Neural crest cell (in vitro differentiated cells): Measurements from ENCODE around the gene AP1S2. TPM values are rescaled to one million over a fixed set of nuclear protein-coding genes. Genes with fewer than 3 reads are reported as not detected.

Experiments used
- DNase-seq: peaks from one replicate; pipeline ENCODE4 v3.0.0; 2021; ENCODE audit warnings: low read depth, mixed read lengths, low spot score
- H3K27ac Mint-ChIP-seq: one replicate; pipeline ENCODE4 v1.8.0; 2021; ENCODE audit warnings: mild to moderate bottlenecking, mixed read lengths; ENCODE audit not compliant: unreplicated experiment
- H3K27me3 Mint-ChIP-seq: 2 replicates; pipeline ENCODE4 v1.8.0; 2021; ENCODE audit warnings: low read depth, mild to moderate bottlenecking, mixed read lengths
- H3K36me3 Mint-ChIP-seq: 2 replicates; pipeline ENCODE4 v1.8.0; 2021; ENCODE audit warnings: low read depth, mild to moderate bottlenecking, mixed read lengths
- H3K4me1 Mint-ChIP-seq: 2 replicates; pipeline ENCODE4 v1.8.0; 2021; ENCODE audit warnings: mixed read lengths
- H3K4me3 Mint-ChIP-seq: one replicate; pipeline ENCODE4 v1.8.0; 2021; ENCODE audit warnings: mild to moderate bottlenecking, mixed read lengths
- H3K9me3 Mint-ChIP-seq: 2 replicates; pipeline ENCODE4 v1.8.0; 2021; ENCODE audit warnings: mixed read lengths
- total RNA-seq: library from RNA; stranded (reverse); gene quantifications from 2 replicates; pipeline ENCODE4 v1.2.1, GENCODE V29; 2021
- TF ChIP-seq, protein P1 (sequence below): fragments of 200-600 bp; sonication (generic); conservative IDR thresholded peaks from 2 replicates; pipeline ENCODE4 v1.5.0; 2021; ENCODE audit warnings: antibody characterized with exemption, mild to moderate bottlenecking

The AP1S2 gene
- total RNA-seq, 1 donor from 2014 or later = 136 TPM

DNA sequence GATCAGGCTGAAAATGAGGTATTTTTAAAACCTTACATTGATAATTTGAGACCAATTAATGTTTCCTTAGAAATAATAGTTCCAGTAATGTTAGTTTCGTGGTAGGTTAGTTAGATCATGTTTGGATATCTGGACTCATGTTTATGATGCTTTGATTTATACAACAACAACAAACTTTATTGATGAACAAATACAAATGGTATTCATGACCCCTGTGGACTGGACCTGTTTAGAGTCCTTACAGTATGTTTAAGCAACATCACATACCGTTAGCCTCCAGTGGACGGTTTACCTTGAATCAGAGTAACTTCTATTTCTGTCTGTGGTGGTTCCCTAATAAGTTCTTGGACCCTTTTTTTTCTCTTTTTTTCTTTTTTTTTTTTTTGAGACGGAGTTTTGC lies 46.4 kb downstream of the AP1S2 start:
- H3K4me3 Mint-ChIP-seq = no peak overlapping the region
- DNase-seq = no peak
- H3K4me1 Mint-ChIP-seq = no peaks in the 10 kb centered on the region
- H3K36me3 Mint-ChIP-seq = peaks cover 10% of the 10 kb centered on the region
- H3K27ac Mint-ChIP-seq = no peak overlapping the region
- TF ChIP-seq, protein P1, sequence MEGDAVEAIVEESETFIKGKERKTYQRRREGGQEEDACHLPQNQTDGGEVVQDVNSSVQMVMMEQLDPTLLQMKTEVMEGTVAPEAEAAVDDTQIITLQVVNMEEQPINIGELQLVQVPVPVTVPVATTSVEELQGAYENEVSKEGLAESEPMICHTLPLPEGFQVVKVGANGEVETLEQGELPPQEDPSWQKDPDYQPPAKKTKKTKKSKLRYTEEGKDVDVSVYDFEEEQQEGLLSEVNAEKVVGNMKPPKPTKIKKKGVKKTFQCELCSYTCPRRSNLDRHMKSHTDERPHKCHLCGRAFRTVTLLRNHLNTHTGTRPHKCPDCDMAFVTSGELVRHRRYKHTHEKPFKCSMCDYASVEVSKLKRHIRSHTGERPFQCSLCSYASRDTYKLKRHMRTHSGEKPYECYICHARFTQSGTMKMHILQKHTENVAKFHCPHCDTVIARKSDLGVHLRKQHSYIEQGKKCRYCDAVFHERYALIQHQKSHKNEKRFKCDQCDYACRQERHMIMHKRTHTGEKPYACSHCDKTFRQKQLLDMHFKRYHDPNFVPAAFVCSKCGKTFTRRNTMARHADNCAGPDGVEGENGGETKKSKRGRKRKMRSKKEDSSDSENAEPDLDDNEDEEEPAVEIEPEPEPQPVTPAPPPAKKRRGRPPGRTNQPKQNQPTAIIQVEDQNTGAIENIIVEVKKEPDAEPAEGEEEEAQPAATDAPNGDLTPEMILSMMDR = no peak
- no peaks in the 10 kb centered on the region for H3K27me3 Mint-ChIP-seq
- H3K9me3 Mint-ChIP-seq = no peaks in the 10 kb centered on the region

GRCh38 chrX:15804563-15804962 lies 50.0 kb downstream of the AP1S2 start:
- TF ChIP-seq, protein P1 = no peak
- H3K4me1 Mint-ChIP-seq = no peaks in the 10 kb centered on the region
- no peaks in the 10 kb centered on the region for H3K27me3 Mint-ChIP-seq
- no peaks in the 10 kb centered on the region for H3K9me3 Mint-ChIP-seq
- DNase-seq = no peak
- H3K36me3 Mint-ChIP-seq = peaks cover 8% of the 10 kb centered on the region
- H3K4me3 Mint-ChIP-seq = no peak overlapping the region
- no peak overlapping the region for H3K27ac Mint-ChIP-seq

- peaks cover 17% of the 10 kb centered on the region for H3K36me3 Mint-ChIP-seq
- H3K4me3 Mint-ChIP-seq = no peak overlapping the region
- no peaks in the 10 kb centered on the region for H3K27me3 Mint-ChIP-seq
- H3K4me1 Mint-ChIP-seq = peaks cover 5% of the 10 kb centered on the region
- TF ChIP-seq, protein P1 = no peak
- DNase-seq = no peak
- H3K9me3 Mint-ChIP-seq = no peaks in the 10 kb centered on the region
- H3K27ac Mint-ChIP-seq = no peak overlapping the region
These were observed 56.9 kb downstream of the AP1S2 start for GRCh38 chrX:15797707-15798106.

DNA sequence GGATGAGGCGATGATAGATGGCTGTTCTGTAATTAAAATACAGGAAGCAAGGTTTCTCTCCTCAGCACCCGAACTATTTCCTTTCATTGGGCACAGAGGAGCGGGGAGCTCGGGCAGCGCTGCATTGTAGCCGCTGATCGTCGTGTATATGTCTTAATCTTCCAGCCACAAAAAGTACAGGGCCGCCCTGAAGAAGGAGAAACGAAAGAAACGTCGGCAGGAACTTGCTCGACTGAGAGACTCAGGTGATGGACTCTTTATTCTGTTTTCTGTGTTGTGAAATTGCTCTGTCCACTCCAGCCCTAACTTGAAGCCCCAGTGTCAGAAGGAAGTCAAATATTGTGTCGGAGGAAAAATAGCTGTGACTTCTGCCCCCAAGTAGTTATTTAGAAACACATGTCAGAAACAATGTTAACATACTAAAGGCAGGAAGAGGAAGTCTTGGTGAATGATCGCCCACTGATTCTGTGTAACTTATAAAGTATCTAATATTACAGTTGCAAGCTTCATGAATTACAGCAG lies 63.8 kb downstream of the AP1S2 start:
- H3K36me3 Mint-ChIP-seq = peaks cover 4% of the 10 kb centered on the region
- TF ChIP-seq, protein P1 = no peak
- H3K4me3 Mint-ChIP-seq = no peak overlapping the region
- H3K27me3 Mint-ChIP-seq = no peaks in the 10 kb centered on the region
- no peak overlapping the region for H3K27ac Mint-ChIP-seq
- DNase-seq = no peak
- no peaks in the 10 kb centered on the region for H3K9me3 Mint-ChIP-seq
- H3K4me1 Mint-ChIP-seq = peaks cover 8% of the 10 kb centered on the region

DNA sequence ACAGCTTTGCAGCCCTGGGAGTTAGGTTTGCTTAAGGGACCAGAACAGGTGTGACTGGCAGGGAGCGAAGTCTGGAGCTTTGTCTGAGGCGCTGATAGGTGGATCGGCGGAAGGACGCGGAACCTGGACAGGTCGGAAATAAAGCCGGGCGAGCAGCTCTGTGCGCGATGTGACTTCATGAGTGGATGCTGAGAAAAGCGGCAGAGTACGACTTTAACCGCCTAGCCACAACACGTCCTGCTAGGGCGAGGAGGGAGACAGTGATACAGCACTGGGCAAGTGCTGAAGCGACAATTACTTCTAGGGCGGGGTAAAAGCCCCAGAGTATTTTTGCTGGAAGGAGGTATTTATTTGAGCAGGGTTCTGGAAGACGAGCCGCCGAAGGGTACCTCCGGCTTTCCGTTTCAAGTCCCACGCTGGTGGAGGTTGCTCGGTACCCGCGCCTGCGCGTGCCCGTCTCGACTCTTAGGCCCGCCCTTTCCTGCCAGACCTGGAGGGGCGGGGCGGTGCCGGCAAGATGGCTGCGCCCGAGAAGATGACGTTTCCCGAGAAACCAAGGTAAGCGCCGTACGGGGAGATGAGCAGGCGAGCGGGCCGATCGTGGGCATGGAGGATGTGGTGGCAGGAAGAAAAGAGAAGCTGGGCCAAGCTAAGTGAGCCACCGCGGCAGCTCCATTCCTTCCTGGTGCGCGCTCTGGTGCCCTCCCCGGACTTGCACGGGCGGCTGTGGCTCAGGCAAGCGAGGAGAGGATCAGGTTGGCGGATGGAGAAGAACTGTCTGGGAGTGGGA lies 64.4 kb downstream of the AP1S2 start, which contains the start of gene ZRSR2:
Gene ZRSR2, plus strand, starts transcription at position 506 of the 790 bp plus-strand sequence. Its CDS starts 12 bp downstream, at position 518.
- H3K27ac Mint-ChIP-seq = no peak within 1 kb of the TSS
- H3K36me3 Mint-ChIP-seq = peaks cover 3% of the 10 kb centered on the region
- TF ChIP-seq, protein P1 = no peak
- H3K4me3 Mint-ChIP-seq = no peak within 1 kb of the TSS
- H3K27me3 Mint-ChIP-seq = no peaks in the 10 kb centered on the region
- DNase-seq = peak; percentile 81
- peaks cover 8% of the 10 kb centered on the region for H3K4me1 Mint-ChIP-seq
- H3K9me3 Mint-ChIP-seq = no peaks in the 10 kb centered on the region
